ENCODE data around the gene DACT2.

- TF ChIP-seq CTCF (IDR thresholded peaks at IDR 0.05 in 8 of 11, conservative IDR thresholded peaks at IDR 0.05 in 3 of 11) (no peak), POLR2A (IDR thresholded peaks at IDR 0.05) (no peak), POLR2AphosphoS5 (IDR thresholded peaks at IDR 0.05) (no peak)
Observed at GRCh38 chr6:168309183-168309582, 10.4 kb downstream of the DACT2 start.

Data from spleen (tissue), 7 donors.